Measurements from ENCODE around the gene ARHGAP45. TPM values are rescaled to one million over a fixed set of nuclear protein-coding genes. Genes with fewer than 3 reads are reported as not detected.

The ARHGAP45 gene
- total and polyA plus RNA-seq, 9 of the 15 experiments (the other 6 are each of a cell fraction or from before 2014, with no cell fraction given) = 0.08 to 22.1 (median 4.2) TPM

- TF ChIP-seq ZBTB7A (IDR thresholded peaks at IDR 0.05; ENCODE audit: borderline replicate concordance, control insufficient read depth, low read depth, low read length) (peak; percentile 95), U2AF2 (optimal IDR thresholded peaks at IDR 0.05; ENCODE audit: low read depth, low read length) (no peak), E2F8 (IDR thresholded peaks at IDR 0.05; ENCODE audit: low read depth, partially characterized antibody) (no peak), JUND (IDR thresholded peaks at IDR 0.05; ENCODE audit: borderline replicate concordance, low read depth, low read length) (no peak), JUND (tag; IDR thresholded peaks at IDR 0.05; ENCODE audit: borderline replicate concordance, low read depth, low read length) (no peak), ZNF143 (CRISPR knock-in tag; IDR thresholded peaks at IDR 0.05) (no peak), SP1 (CRISPR knock-in tag; IDR thresholded peaks at IDR 0.05) (no peak), RBFOX2 (IDR thresholded peaks at IDR 0.05; ENCODE audit: low read depth, low read length) (peak; percentile 39), ELK1 (CRISPR knock-in tag; IDR thresholded peaks at IDR 0.05) (no peak), TSC22D4 (tag; IDR thresholded peaks at IDR 0.05) (no peak), E2F3 (CRISPR knock-in tag; IDR thresholded peaks at IDR 0.05) (no peak), ZNF280A (IDR thresholded peaks at IDR 0.05; ENCODE audit: low read depth, partially characterized antibody) (no peak), POLR2AphosphoS5 (IDR thresholded peaks at IDR 0.05; ENCODE audit: control insufficient read depth, insufficient read depth, low read depth, low read length) (no peak), POLR3G (IDR thresholded peaks at IDR 0.05; ENCODE audit: extremely low read depth, insufficient read length, insufficient replicate concordance) (no peak), PREB (CRISPR knock-in tag; IDR thresholded peaks at IDR 0.05) (no peak), POLR2G (IDR thresholded peaks at IDR 0.05; ENCODE audit: low read depth, low read length) (peak; percentile 75), DACH1 (IDR thresholded peaks at IDR 0.05; ENCODE audit: partially characterized antibody) (no peak), MYBL2 (IDR thresholded peaks at IDR 0.05; ENCODE audit: low read depth) (no peak), MYBL2 (CRISPR knock-in tag; IDR thresholded peaks at IDR 0.05; ENCODE audit: borderline replicate concordance) (no peak), CBFB (CRISPR knock-in tag; IDR thresholded peaks at IDR 0.05) (no peak), CBX5 (IDR thresholded peaks at IDR 0.05; ENCODE audit: borderline replicate concordance, low read depth) (no peak), MEF2A (IDR thresholded peaks at IDR 0.05; ENCODE audit: control insufficient read depth, low read depth, low read length) (no peak)
These were observed at the start of gene ARHGAP45 (continued) for GRCh38 chr19:1066748-1067340.
